ENCODE data around the gene IL27RA.

The IL27RA gene

DNA sequence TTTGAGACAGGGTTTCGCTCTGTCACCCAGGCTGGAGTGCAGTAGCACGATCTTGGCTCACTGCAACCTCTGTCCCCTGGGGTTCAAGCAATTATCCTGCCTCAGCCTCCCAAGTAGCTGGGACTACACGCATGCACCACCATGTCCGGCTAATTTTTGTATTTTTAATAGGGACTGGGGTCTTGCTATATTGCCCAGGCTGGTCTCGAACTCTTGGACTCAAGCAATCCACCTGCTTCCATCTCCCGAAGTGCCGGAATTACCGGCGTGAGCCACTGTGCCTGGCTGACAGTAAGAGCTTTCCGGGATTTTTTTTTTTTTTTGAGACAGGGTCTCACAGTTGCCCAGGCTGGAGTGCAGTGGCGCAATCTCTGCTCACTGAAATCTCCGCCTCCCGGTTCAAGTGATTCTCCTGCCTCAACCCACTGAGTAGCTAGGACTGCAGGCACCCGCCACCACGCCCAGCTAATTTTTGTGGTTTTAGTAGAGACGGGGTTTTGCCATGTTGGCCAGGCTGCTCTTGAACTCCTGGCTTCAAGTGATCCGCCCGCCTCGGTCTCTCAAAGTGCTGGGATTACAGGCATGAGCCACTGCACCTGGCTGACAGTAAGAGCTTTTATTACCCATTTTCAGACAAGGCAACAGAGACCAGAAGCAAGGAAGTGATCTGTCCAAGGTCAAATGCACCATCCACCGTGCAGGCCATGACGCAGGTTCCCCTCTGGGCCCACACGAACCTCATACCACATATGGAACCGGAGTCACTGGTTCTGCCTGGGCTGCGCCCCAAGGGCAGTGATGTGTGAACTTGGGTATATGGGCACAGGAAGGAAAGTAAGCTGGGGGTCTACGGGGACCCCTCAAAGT, 46.5 kb upstream of the IL27RA start:
- TF ChIP-seq TAF1 (IDR thresholded peaks at IDR 0.05; ENCODE audit: borderline replicate concordance, insufficient read depth, low read length) (no peak), FOXP2 (optimal IDR thresholded peaks at IDR 0.05; ENCODE audit: borderline replicate concordance, extremely low read depth, extremely low read length, insufficient read depth) (no peak), POLR2AphosphoS5 (IDR thresholded peaks at IDR 0.05; ENCODE audit: low read depth, low read length) (no peak), SIN3A (IDR thresholded peaks at IDR 0.05; ENCODE audit: borderline replicate concordance, insufficient read depth, low read length) (no peak), REST (IDR thresholded peaks at IDR 0.05; ENCODE audit: insufficient read depth in 1 of 2, low read depth in 2 of 2, low read length in 2 of 2) (no peak)

- TF ChIP-seq REST (IDR thresholded peaks at IDR 0.05; ENCODE audit: insufficient read depth in 1 of 2, low read depth in 2 of 2, low read length in 2 of 2) (no peak), FOXP2 (optimal IDR thresholded peaks at IDR 0.05; ENCODE audit: borderline replicate concordance, extremely low read depth, extremely low read length, insufficient read depth) (no peak), TAF1 (IDR thresholded peaks at IDR 0.05; ENCODE audit: borderline replicate concordance, insufficient read depth, low read length) (no peak), SIN3A (IDR thresholded peaks at IDR 0.05; ENCODE audit: borderline replicate concordance, insufficient read depth, low read length) (no peak), POLR2AphosphoS5 (IDR thresholded peaks at IDR 0.05; ENCODE audit: low read depth, low read length) (no peak)
These were observed 45.7 kb upstream of the IL27RA start for GRCh38 chr19:13985771-13986347.

DNA sequence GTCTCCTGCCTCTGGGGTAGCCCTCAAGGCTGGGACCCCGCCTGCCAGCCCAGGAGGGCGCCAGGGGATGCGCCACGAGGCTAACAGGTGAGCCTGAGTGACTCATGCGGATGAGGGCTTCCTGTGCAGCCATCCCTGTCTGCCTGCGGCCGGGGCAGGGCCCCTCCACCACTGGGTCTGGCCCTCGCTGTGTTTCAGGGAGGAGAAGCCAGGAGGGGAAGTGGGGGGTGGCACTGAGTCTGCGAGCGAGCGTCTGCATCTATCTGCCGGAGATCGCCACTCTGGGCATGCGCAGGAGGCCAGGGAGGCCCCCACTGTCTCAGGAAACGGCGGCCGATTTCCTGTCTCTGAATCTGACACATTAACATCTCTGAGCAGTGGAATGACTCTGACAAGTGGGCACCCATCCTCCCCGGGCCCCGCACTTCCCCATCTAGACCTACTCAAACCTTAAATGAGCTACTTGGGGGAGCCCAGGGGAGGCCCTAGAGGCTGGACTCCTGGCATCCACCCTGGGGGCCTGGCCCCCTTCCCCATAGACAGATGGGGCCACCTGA, 45.1 kb upstream of the IL27RA start:
- TF ChIP-seq POLR2AphosphoS5 (IDR thresholded peaks at IDR 0.05; ENCODE audit: low read depth, low read length) (peak; percentile 68), REST (IDR thresholded peaks at IDR 0.05; ENCODE audit: insufficient read depth in 1 of 2, low read depth in 2 of 2, low read length in 2 of 2) (0 out of 4 replicates have a peak, but pooled peaks of 1 of the 2 experiments have one; percentile 1), TAF1 (IDR thresholded peaks at IDR 0.05; ENCODE audit: borderline replicate concordance, insufficient read depth, low read length) (no peak), FOXP2 (optimal IDR thresholded peaks at IDR 0.05; ENCODE audit: borderline replicate concordance, extremely low read depth, extremely low read length, insufficient read depth) (peak; percentile 88), SIN3A (IDR thresholded peaks at IDR 0.05; ENCODE audit: borderline replicate concordance, insufficient read depth, low read length) (no peak)

DNA sequence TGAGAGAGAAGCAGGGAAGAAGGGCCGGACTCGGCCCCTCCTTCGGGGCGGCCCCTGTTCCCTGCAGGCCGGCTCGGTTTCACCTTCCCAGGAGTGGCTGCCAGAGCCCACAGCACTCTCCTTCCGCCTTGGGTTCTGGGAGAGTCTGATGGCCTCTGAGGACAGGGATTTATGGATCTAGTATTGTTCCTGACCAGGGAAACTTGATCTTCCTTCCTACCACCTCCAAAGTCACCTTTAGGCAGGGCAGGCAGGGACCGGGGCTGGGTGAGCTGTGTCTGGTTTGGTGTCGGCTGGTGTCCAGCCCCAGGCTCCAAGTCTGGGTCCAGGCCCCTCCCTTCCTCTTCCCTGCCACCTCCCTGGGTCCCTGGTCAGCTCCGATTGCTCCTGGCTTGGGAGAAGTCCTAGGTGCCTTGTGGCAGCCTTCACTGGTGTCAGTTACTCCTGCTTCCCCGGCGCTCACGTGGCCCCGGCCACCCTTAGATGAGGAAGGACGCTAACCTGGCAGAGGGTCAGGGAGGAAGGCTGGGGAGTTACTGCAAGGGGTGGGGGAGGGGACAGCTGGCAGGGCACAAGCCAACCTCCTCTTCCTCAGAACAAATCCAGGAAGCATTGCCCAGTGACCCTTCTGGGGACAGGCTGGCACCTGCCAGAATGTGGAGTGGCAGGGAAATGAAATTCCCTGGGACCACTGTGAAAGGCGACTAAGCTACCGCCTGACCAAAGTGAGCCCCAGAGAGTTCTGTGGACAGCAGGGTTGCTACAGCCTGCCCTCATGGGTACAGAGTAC, 44.3 kb upstream of the IL27RA start:
- TF ChIP-seq REST (IDR thresholded peaks at IDR 0.05; ENCODE audit: insufficient read depth in 1 of 2, low read depth in 2 of 2, low read length in 2 of 2) (no peak), TAF1 (IDR thresholded peaks at IDR 0.05; ENCODE audit: borderline replicate concordance, insufficient read depth, low read length) (no peak), POLR2AphosphoS5 (IDR thresholded peaks at IDR 0.05; ENCODE audit: low read depth, low read length) (no peak), FOXP2 (optimal IDR thresholded peaks at IDR 0.05; ENCODE audit: borderline replicate concordance, extremely low read depth, extremely low read length, insufficient read depth) (no peak), SIN3A (IDR thresholded peaks at IDR 0.05; ENCODE audit: borderline replicate concordance, insufficient read depth, low read length) (no peak)

Data from PFSK-1 (cell line).